ENCODE results near the gene MRPL43.

- no peak for TF ChIP-seq EZH2phosphoT487 (IDR thresholded peaks at IDR 0.05; ENCODE audit: borderline replicate concordance)
- no peak for TF ChIP-seq CTCF (conservative IDR thresholded peaks at IDR 0.05; ENCODE audit: low read length)
Measured at GRCh38 chr10:101032637-101033224, 45.4 kb upstream of the MRPL43 start.
